ENCODE data around the gene USH1C. TPM values are rescaled to one million over a fixed set of nuclear protein-coding genes. Genes with fewer than 3 reads are reported as not detected.

USH1C gene
- total and polyA plus RNA-seq, 8 donors = 4.8 to 107 (median 22.2) TPM

DNA sequence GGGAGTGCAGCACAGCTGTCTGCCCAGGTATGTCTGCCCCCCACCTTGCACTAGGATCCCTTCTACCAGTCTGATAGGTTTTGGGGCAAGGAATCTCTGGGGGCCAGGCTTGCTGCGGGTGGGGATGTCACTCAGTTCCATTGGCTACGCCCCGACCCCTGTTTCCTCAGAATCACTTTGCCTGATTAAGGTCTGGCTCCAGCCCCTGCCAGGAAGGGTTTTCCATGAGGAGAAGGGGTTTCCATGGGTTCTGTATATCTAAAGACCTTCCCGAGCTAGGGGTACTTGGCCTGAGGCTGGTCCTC, 16.8 kb upstream of the USH1C start:
- intact Hi-C loops (cut with DNase I; ENCODE audit: low total_unique reads) = no loop called here
- Histone ChIP-seq H3K9me3 (no peaks in the 10 kb centered on the region), H3K27me3 (peaks cover 0 to 10% (median 0%) of the 10 kb centered on the region in 3 donors), H3K4me3 (no peak overlapping the region), H3K27ac (no peak overlapping the region), H3K4me1 (no peaks in the 10 kb centered on the region), H3K36me3 (no peaks in the 10 kb centered on the region)
- WGBS, 5 donors = 82 to 95% (median 92%) methylated on average over 4 of the region's 4 CpGs
- DNase-seq = no peak
- TF ChIP-seq, protein P1, sequence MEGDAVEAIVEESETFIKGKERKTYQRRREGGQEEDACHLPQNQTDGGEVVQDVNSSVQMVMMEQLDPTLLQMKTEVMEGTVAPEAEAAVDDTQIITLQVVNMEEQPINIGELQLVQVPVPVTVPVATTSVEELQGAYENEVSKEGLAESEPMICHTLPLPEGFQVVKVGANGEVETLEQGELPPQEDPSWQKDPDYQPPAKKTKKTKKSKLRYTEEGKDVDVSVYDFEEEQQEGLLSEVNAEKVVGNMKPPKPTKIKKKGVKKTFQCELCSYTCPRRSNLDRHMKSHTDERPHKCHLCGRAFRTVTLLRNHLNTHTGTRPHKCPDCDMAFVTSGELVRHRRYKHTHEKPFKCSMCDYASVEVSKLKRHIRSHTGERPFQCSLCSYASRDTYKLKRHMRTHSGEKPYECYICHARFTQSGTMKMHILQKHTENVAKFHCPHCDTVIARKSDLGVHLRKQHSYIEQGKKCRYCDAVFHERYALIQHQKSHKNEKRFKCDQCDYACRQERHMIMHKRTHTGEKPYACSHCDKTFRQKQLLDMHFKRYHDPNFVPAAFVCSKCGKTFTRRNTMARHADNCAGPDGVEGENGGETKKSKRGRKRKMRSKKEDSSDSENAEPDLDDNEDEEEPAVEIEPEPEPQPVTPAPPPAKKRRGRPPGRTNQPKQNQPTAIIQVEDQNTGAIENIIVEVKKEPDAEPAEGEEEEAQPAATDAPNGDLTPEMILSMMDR (IDR thresholded peaks at IDR 0.05) = no peak
- no peak for TF ChIP-seq POLR2A (IDR thresholded peaks at IDR 0.05)
- no peak for TF ChIP-seq EP300 (IDR thresholded peaks at IDR 0.05)
- no peak for TF ChIP-seq POLR2AphosphoS5 (IDR thresholded peaks at IDR 0.05)

GRCh38 chr11:17560281-17561110, 16.3 kb upstream of the USH1C start:
- WGBS, 5 donors = 43 to 61% (median 58%) methylated on average over 8 to 12 of the region's 12 CpGs
- intact Hi-C loops (cut with DNase I; ENCODE audit: low total_unique reads) = no loop called here
- no peak for DNase-seq

DNA sequence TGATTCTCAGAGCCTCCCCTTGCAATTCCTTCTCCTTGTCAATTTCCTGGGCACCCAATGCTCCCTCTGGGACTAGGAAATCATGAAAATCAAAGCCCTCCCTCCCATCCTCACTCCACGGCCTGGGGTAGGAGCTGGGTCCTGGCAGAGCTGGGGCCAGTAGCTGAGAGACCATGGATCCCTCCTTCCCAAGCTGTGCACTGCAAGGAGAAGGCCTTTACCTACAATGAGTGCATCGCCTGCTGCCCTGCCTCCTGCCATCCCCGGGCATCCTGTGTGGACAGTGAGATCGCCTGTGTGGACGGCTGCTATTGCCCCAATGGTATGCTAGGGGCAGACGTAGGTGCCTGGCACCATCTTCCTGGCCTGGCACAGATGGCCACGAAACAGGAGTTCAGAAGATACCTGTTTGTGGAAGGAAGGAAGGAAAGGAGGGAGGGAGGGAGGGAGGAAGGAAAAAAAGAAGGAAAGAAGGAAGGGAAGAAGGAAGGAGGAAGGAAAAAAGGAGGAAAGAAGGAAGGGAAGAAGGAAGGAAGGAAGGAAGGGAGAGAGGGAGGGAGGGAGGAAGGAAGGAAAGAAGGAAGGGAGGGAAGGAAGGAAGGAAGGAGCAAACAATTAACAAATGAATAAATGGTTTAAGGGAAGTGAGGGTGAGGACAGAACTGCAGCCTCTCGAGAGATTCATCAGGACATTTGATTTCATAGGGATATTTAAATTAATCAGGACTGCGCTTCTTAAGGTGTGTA, 15.3 kb upstream of the USH1C start:
- no peaks in the 10 kb centered on the region for H3K4me1 ChIP-seq
- no peak for DNase-seq
- TF ChIP-seq POLR2AphosphoS5 (IDR thresholded peaks at IDR 0.05) = no peak
- TF ChIP-seq, protein P1 (IDR thresholded peaks at IDR 0.05) = no peak
- TF ChIP-seq EP300 (IDR thresholded peaks at IDR 0.05) = no peak
- no peak for TF ChIP-seq POLR2A (IDR thresholded peaks at IDR 0.05)
- H3K36me3 ChIP-seq = no peaks in the 10 kb centered on the region
- no peaks in the 10 kb centered on the region for H3K9me3 ChIP-seq
- intact Hi-C loops (cut with DNase I; ENCODE audit: low total_unique reads) = no loop called here
- peaks cover 0 to 10% (median 0%) of the 10 kb centered on the region in 3 donors for H3K27me3 ChIP-seq
- H3K27ac ChIP-seq = no peak overlapping the region
- H3K4me3 ChIP-seq = no peak overlapping the region
- 80 to 88% (median 85%) methylated on average over 9 of the region's 9 CpGs for WGBS, 5 donors

More at GRCh38 chr11:17560281-17561110, 16.3 kb upstream of the USH1C start:
- H3K4me1 ChIP-seq = no peaks in the 10 kb centered on the region
- H3K4me3 ChIP-seq = no peak overlapping the region
- no peaks in the 10 kb centered on the region for H3K36me3 ChIP-seq
- no peak overlapping the region for H3K27ac ChIP-seq
- H3K27me3 ChIP-seq = peaks cover 0 to 10% (median 0%) of the 10 kb centered on the region in 3 donors
- no peaks in the 10 kb centered on the region for H3K9me3 ChIP-seq
- TF ChIP-seq POLR2A (IDR thresholded peaks at IDR 0.05) = no peak
- TF ChIP-seq, protein P1 (IDR thresholded peaks at IDR 0.05) = no peak
- TF ChIP-seq EP300 (IDR thresholded peaks at IDR 0.05) = no peak
- no peak for TF ChIP-seq POLR2AphosphoS5 (IDR thresholded peaks at IDR 0.05)

- Histone ChIP-seq H3K36me3 (no peaks in the 10 kb centered on the region), H3K4me3 (no peak overlapping the region), H3K27ac (no peak overlapping the region), H3K9me3 (no peaks in the 10 kb centered on the region), H3K27me3 (peaks cover 0 to 10% (median 0%) of the 10 kb centered on the region in 3 donors), H3K4me1 (no peaks in the 10 kb centered on the region)
- 88 to 93% (median 90%) methylated on average over 5 to 9 of the region's 9 CpGs for WGBS, 5 donors
- intact Hi-C loops (cut with DNase I; ENCODE audit: low total_unique reads) = no loop called here
- DNase-seq = no peak
- TF ChIP-seq, protein P1 (IDR thresholded peaks at IDR 0.05) = no peak
- TF ChIP-seq EP300 (IDR thresholded peaks at IDR 0.05) (no peak), POLR2AphosphoS5 (IDR thresholded peaks at IDR 0.05) (no peak), POLR2A (IDR thresholded peaks at IDR 0.05) (no peak)
These were observed 14.7 kb upstream of the USH1C start for GRCh38 chr11:17558916-17559315.
